BJ (cell line): ENCODE data around the gene MESP2. TPM values are rescaled to one million over a fixed set of nuclear protein-coding genes. Genes with fewer than 3 reads are reported as not detected.

ENCODE experiments used
- CTCF ChIA-PET: fragments of 350-600 bp; formaldehyde crosslinking; extraction: SDS; loops from one replicate; lab custom pipeline; 2021; ENCODE audit warnings: antibody characterized with exemption, inconsistent platforms; lab: Yijun Ruan, JAX
- POLR2A ChIA-PET: fragments of 300-600 bp; sonication (Branson Sonifier 250); formaldehyde crosslinking; extraction: SDS; loops from one replicate; lab custom pipeline; 2021; ENCODE audit warnings: antibody characterized with exemption; lab: Charles Lee
- DNase-seq: peaks from one replicate; pipeline ENCODE4 v3.0.0-alpha.2; 2011; ENCODE audit warnings: low read depth
- H3K27me3 ChIP-seq: 2 replicates; pipeline ENCODE4 v1.6.0; 2011; ENCODE audit warnings: low read length; ENCODE audit not compliant: control insufficient read depth, insufficient read depth
- H3K36me3 ChIP-seq: 2 replicates; pipeline ENCODE4 v1.5.1; 2011; ENCODE audit warnings: low read length; ENCODE audit not compliant: control insufficient read depth, insufficient read depth
- H3K4me3 ChIP-seq: 2 replicates; pipeline ENCODE4 v1.5.1; 2011; ENCODE audit warnings: low read depth, mild to moderate bottlenecking, control low read depth, low read length
- polyA plus RNA-seq: library from polyadenylated mRNA; depleted of rRNA; stranded (reverse); fragments of >200 nt; gene quantifications from 2 replicates; pipeline ENCODE4 v1.2.3, GENCODE V29; 2011
- TF ChIP-seq, protein P1 (sequence below): IDR thresholded peaks from 2 replicates; pipeline ENCODE4 v1.5.1; 2011; ENCODE audit warnings: low read depth, mild to moderate bottlenecking, control low read depth, inconsistent platforms, low read length, moderate library complexity; ENCODE audit not compliant: insufficient read depth

MESP2 gene
- polyA plus RNA-seq, 1 experiment: 0.39 TPM

DNA sequence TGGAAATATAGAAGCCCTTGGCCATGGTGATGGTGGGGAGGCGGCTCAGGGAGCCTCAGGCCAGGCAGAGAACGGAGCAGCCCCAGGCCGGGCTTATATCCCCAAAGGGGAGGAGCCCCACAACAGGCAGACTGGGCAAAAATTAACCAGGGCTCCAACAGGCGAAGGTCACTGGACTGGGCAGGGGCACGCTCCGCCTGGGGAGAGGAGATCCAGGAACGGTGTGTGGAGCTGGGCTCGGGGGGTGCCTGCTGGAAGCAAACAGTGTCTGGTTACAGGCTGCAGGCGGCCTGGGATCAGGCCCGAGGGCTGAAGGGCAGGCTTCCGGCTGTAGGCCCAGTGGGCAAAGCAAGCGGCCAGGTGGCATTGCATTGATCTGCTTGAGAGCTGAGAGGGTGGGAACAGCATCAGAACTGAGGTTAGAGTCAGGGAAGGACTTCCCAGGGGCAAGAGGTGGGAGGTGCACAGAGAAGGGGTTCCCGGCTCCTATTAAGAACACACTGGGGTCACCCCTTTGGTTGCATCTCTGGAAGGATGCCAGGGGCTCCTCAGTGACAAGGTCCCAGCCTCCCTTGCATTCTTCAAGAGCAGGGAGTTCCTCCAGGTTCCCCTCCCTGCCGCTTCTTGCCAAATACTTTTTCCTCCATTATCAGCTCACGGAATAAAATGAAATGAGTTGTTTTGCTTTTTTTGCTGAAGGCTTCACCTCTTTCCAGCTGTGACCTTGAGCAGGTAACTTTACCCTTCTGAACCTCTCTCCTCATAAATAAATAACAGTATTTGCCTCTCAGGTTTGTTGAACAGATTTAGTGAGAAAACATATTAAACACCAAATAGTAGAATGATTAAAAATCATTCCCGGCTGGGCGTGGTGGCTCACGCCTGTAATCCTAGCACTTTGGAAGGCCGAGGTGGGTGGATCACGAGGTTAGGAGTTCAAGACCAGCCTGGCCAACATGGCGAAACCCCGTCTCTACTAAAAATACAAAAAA, 30.7 kb downstream of the MESP2 start:
- no peak for DNase-seq
- POLR2A ChIA-PET: no interaction called here
- Histone ChIP-seq H3K27me3 (no peaks in the 10 kb centered on the region), H3K36me3 (peaks cover 58% of the 10 kb centered on the region), H3K4me3 (no peak overlapping the region)
- TF ChIP-seq, protein P1, sequence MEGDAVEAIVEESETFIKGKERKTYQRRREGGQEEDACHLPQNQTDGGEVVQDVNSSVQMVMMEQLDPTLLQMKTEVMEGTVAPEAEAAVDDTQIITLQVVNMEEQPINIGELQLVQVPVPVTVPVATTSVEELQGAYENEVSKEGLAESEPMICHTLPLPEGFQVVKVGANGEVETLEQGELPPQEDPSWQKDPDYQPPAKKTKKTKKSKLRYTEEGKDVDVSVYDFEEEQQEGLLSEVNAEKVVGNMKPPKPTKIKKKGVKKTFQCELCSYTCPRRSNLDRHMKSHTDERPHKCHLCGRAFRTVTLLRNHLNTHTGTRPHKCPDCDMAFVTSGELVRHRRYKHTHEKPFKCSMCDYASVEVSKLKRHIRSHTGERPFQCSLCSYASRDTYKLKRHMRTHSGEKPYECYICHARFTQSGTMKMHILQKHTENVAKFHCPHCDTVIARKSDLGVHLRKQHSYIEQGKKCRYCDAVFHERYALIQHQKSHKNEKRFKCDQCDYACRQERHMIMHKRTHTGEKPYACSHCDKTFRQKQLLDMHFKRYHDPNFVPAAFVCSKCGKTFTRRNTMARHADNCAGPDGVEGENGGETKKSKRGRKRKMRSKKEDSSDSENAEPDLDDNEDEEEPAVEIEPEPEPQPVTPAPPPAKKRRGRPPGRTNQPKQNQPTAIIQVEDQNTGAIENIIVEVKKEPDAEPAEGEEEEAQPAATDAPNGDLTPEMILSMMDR: no peak
- CTCF ChIA-PET: interaction anchor here (1.3 to 2.8 kb wide), 4 partner anchors 9 to 69 kb away, joined by 3 to 10 read pairs (median 4); no protein-coding TSS in a partner anchor

DNA sequence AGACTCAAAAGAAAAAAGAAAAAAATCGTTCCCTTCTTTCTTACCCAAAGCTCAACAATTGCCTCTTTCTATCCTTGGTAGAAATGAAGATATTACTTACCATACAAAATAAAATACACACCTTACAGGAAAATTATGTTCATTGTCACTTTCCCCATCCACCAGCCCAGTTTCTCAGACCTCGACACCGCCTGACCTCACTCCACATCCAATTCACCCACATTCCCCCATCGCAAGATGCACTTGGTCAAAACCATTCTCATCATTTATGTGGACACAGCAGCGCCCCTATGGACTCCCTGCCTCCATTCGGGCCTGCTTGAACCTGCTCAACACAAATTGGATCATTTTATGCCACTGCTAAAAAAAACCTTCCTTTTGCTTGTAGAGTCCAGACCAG, 31.6 kb downstream of the MESP2 start:
- H3K36me3 ChIP-seq: peaks cover 50% of the 10 kb centered on the region
- CTCF ChIA-PET: interaction anchor here (1.3 to 2.8 kb wide), 2 partner anchors 10 to 68 kb away, joined by 5 to 10 read pairs; no protein-coding TSS in a partner anchor
- DNase-seq: no peak

DNA sequence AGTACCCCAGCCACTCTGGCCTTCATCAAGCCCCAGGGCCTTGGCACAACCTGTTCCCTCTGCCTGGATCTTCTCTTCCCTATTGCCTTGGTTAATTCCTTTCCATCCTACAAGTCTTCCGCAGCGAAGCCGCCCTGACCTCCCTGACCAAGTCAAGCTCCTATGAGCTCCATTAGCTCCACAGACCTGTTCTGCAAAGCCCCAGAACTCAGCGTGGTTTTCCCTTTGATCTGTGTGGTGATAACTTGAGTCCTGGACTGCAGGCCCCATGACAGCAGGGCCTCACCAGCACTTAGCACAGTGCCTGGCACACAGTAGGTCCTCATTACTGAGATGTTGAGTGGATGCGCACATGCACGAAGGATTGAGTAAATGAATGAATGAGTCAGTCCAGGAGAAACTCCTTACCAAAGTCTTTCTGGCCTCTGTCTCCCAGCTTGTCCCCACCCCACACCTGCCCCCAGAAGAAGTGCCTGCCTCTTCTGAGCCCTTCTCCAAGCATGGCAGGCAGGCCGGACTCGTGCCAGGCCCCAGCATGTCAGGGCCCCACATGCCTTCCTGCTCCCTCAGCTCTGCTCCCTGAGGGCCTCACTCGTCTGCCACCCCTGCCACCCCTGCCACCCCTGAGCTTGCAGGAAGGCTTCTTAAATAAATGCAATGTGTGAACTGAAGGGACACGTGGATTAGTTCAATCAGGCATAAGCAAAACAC, 32.2 kb downstream of the MESP2 start:
- POLR2A ChIA-PET: interaction anchor here (0.5 to 0.6 kb wide), 2 partner anchors 14 to 48 kb away, joined by 3 to 5 read pairs; no protein-coding TSS in a partner anchor
- Histone ChIP-seq H3K36me3 (peaks cover 44% of the 10 kb centered on the region), H3K27me3 (no peaks in the 10 kb centered on the region), H3K4me3 (no peak overlapping the region)
- TF ChIP-seq, protein P1: no peak
- DNase-seq: no peak
- CTCF ChIA-PET: interaction anchor here (1.3 to 2.8 kb wide), 2 partner anchors 10 to 67 kb away, joined by 5 to 10 read pairs; no protein-coding TSS in a partner anchor

More for the DNA sequence above, 31.6 kb downstream of the MESP2 start:
- no peaks in the 10 kb centered on the region for H3K27me3 ChIP-seq
- TF ChIP-seq, protein P1: no peak
- H3K4me3 ChIP-seq: no peak overlapping the region
- POLR2A ChIA-PET: no interaction called here

DNA sequence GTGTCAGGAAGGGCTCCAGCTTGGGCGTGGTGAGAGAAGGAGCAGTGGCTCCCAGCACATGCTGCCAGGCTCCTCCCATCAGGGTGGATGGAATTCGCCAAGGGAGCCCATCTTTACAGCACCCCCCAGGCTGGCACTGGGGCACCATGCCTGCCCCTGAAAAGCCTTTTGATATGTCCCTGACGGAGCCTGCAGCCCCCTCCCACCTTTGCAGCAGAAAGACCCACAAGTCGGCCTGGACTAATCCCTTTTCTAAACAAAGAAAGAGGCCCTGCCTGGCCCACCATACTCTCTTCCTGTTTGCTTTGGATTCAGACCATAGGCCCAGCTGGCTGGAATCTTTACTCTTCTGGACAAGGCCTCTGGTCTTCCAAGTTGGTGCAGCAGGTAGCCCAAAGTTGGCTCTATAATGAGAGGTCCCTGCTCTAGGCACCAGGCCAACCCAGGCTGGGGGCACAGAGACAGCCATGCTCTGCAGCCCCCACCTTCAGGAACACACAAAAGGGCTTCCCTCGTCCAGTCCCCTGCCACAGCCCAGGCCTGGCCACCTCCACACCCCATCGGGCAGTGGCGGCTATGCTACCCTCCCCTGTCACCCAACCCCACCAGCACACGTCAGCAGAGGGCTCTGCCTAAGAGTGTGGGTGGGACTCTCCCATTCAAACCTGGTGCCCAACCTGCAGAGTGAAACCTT, 33.1 kb downstream of the MESP2 start:
- peaks cover 36% of the 10 kb centered on the region for H3K36me3 ChIP-seq
- TF ChIP-seq, protein P1: no peak
- POLR2A ChIA-PET: no interaction called here
- CTCF ChIA-PET: interaction anchor here (0.8 to 2.8 kb wide), 4 partner anchors 11 to 278 kb away, joined by 3 to 10 read pairs (median 4); no protein-coding TSS in a partner anchor
- H3K27me3 ChIP-seq: no peaks in the 10 kb centered on the region
- DNase-seq: no peak
- no peak overlapping the region for H3K4me3 ChIP-seq
